ENCODE results near the gene DIDO1. TPM values are rescaled to one million over a fixed set of nuclear protein-coding genes. Genes with fewer than 3 reads are reported as not detected.

Gene DIDO1
- total and polyA plus RNA-seq, 2 donors (not counting 1 experiment from before 2014, with no cell fraction given) = 57.6 to 124 TPM

DNA sequence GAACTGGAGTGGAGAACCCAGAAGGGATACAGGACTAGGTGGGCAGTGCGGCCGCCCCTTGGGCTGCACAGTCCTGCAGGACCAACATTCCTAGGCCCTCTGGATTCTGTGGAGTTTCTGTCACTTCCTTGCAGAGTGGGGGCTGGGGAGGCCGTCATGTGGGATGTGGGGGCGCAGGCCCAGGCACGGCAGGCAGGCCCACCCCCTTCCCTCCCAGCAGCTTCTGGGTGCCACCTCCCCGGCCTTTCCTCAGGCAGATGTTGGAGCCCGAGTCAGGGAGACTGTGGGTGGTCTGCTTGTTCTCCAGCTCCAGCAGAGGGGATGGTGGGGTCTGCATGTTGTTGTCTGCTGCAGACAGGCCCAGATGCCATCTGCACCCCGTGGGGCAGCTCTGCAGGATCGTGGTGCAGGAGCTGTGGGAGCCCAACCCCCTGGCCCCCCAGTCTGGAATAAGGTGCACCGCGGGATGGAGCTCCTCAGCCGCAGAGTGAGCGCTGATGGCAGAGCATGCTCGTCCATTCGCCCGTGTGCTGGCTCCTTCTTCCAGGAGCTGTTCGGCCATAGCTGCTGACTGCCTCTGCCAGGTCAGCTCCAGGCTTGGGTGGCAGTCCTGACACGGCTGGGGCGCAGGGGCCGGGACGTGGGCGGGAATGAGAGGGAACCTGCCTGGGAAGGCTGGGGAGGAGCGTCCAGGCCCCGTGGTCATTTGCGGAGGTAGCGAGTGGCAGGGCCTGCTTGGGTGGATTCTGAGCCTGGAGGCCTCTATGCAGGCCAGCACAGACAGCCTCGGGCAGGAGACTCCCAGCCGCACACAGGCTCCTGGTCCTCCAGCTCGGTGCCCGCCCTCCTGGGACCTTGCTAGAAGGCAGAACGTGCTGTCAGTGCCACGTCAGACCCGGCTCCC, 44.3 kb upstream of the DIDO1 start:
- peaks cover 21% of the 10 kb centered on the region for H3K4me1 Mint-ChIP-seq
- ChIA-PET CTCF (interaction anchor here (0.7 to 3.9 kb wide), 8 partner anchors 10 to 176 kb away, joined by 3 to 36 read pairs (median 4); no protein-coding TSS in a partner anchor), POLR2A (no interaction called here)
- H3K27ac ChIP-seq (ENCODE audit: low read length in 2 of 2) = no peak overlapping the region
- H3K9me3 Mint-ChIP-seq (ENCODE audit: insufficient read depth) = no peaks in the 10 kb centered on the region
- H3K9ac ChIP-seq (ENCODE audit: low read length) = no peak overlapping the region
- H3K4me3 Mint-ChIP-seq = no peak overlapping the region
- peaks cover 11 to 18% of the 10 kb centered on the region in 2 donors for H3K4me1 ChIP-seq (ENCODE audit: control insufficient read depth in 2 of 2, insufficient read depth in 2 of 2, low read length in 2 of 2)
- TF ChIP-seq CTCF (IDR thresholded peaks at IDR 0.05) (no peak), EZH2 (IDR thresholded peaks at IDR 0.05; ENCODE audit: borderline replicate concordance, insufficient read depth, low read depth, low read length, poor library complexity, severe bottlenecking) (no peak)
- peaks cover 0 to 9% (median 0%) of the 10 kb centered on the region in 3 donors for H3K9me3 ChIP-seq (ENCODE audit: control extremely low read depth in 1 of 3, control insufficient read depth in 2 of 3, insufficient read depth in 1 of 3, low read length in 2 of 3)
- peaks cover 30% of the 10 kb centered on the region for H3K27me3 Mint-ChIP-seq
- no peak for ATAC-seq (ENCODE audit: low read depth)
- no peaks in the 10 kb centered on the region for H4K20me1 ChIP-seq (ENCODE audit: control insufficient read depth, insufficient read depth, low read length, poor library complexity, severe bottlenecking)
- no peak overlapping the region for H3K4me2 ChIP-seq (replicated peaks; ENCODE audit: low read depth, low read length, poor library complexity, severe bottlenecking)
- no peaks in the 10 kb centered on the region for H3K36me3 ChIP-seq (replicated peaks in 1 of 2; ENCODE audit: control extremely low read depth in 1 of 2, control insufficient read depth in 1 of 2, extremely low read depth in 1 of 2, insufficient read depth in 2 of 2, low read length in 1 of 2)
- no peaks in the 10 kb centered on the region for H3K79me2 ChIP-seq (ENCODE audit: control insufficient read depth, insufficient read depth, low read length)
- H2AFZ ChIP-seq (ENCODE audit: insufficient read depth, low read depth, low read length, poor library complexity, severe bottlenecking) = no peak overlapping the region
- intact Hi-C loops (cut with micrococcal nuclease) = no loop called here
- DNase-seq = no peak
- no peak overlapping the region for H3K4me3 ChIP-seq (ENCODE audit: control extremely low read depth in 1 of 5, extremely low read depth in 1 of 5, insufficient read depth in 1 of 5, low read depth in 2 of 5, low read length in 4 of 5)
- peaks cover 0 to 48% (median 21%) of the 10 kb centered on the region in 4 experiments for H3K27me3 ChIP-seq (replicated peaks in 1 of 4; ENCODE audit: control extremely low read depth in 1 of 4, control insufficient read depth in 3 of 4, insufficient read depth in 4 of 4, low read length in 3 of 4)
- 63% methylated on average over 30 of the region's 33 CpGs for WGBS (ENCODE audit: insufficient coverage)
- H3K27ac Mint-ChIP-seq = no peak overlapping the region

DNA sequence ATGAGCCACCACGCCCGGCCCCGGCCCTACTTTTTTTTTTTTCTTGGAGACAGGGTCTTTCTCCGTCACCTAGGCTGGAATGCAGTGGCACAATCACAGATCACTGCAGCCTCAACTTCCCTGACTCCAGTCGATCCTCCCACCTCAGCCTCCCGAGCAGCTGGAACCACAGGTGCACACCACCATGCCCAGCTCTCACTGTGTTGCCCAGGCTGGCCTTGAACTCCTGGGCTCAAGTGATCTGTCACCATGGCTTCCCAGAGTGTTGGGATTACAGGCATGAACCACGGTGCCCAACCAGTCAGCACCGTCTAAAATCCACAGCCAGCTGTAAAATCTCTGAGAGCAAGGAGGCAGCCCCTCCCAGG, 43.6 kb upstream of the DIDO1 start:
- Histone ChIP-seq H3K4me1 (ENCODE audit: control insufficient read depth in 2 of 2, insufficient read depth in 2 of 2, low read length in 2 of 2) (peaks cover 11 to 18% of the 10 kb centered on the region in 2 donors), H4K20me1 (ENCODE audit: control insufficient read depth, insufficient read depth, low read length, poor library complexity, severe bottlenecking) (peaks cover 5% of the 10 kb centered on the region), H3K36me3 (replicated peaks in 1 of 2; ENCODE audit: control extremely low read depth in 1 of 2, control insufficient read depth in 1 of 2, extremely low read depth in 1 of 2, insufficient read depth in 2 of 2, low read length in 1 of 2) (peaks cover 0 to 5% of the 10 kb centered on the region in 2 experiments), H2AFZ (ENCODE audit: insufficient read depth, low read depth, low read length, poor library complexity, severe bottlenecking) (no peak overlapping the region), H3K79me2 (ENCODE audit: control insufficient read depth, insufficient read depth, low read length) (no peaks in the 10 kb centered on the region), H3K4me2 (replicated peaks; ENCODE audit: low read depth, low read length, poor library complexity, severe bottlenecking) (no peak overlapping the region), H3K27me3 (replicated peaks in 1 of 4; ENCODE audit: control extremely low read depth in 1 of 4, control insufficient read depth in 3 of 4, insufficient read depth in 4 of 4, low read length in 3 of 4) (peaks cover 0 to 41% (median 18%) of the 10 kb centered on the region in 4 experiments), H3K9me3 (ENCODE audit: control extremely low read depth in 1 of 3, control insufficient read depth in 2 of 3, insufficient read depth in 1 of 3, low read length in 2 of 3) (peaks cover 0 to 5% (median 0%) of the 10 kb centered on the region in 3 donors), H3K9ac (ENCODE audit: low read length) (no peak overlapping the region), H3K4me3 (ENCODE audit: control extremely low read depth in 1 of 5, extremely low read depth in 1 of 5, insufficient read depth in 1 of 5, low read depth in 2 of 5, low read length in 4 of 5) (no peak overlapping the region), H3K27ac (ENCODE audit: low read length in 2 of 2) (no peak overlapping the region)
- DNase-seq (no peak), ATAC-seq (ENCODE audit: low read depth) (no peak)
- POLR2A ChIA-PET = no interaction called here
- Mint-ChIP-seq H3K9me3 (ENCODE audit: insufficient read depth) (no peaks in the 10 kb centered on the region), H3K4me1 (peaks cover 21% of the 10 kb centered on the region), H3K27me3 (peaks cover 29% of the 10 kb centered on the region), H3K4me3 (no peak overlapping the region), H3K27ac (no peak overlapping the region)
- 84% methylated on average over 8 of the region's 8 CpGs for WGBS (ENCODE audit: insufficient coverage)
- CTCF ChIA-PET = interaction anchor here (1.3 to 3.9 kb wide), 5 partner anchors 10 to 175 kb away, joined by 3 to 36 read pairs (median 4); no protein-coding TSS in a partner anchor
- intact Hi-C loops (cut with micrococcal nuclease) = no loop called here
- TF ChIP-seq EZH2 (IDR thresholded peaks at IDR 0.05; ENCODE audit: borderline replicate concordance, insufficient read depth, low read depth, low read length, poor library complexity, severe bottlenecking) = no peak
- no peak for TF ChIP-seq CTCF (IDR thresholded peaks at IDR 0.05)

All from B cell (primary cell).